Measurements from ENCODE around the gene RNF220.

Gene RNF220

GRCh38 chr1:44523593-44524591 lies 118.8 kb downstream of the RNF220 start:
- no peak for DNase-seq (ENCODE audit: low spot score)

- no peak for DNase-seq (ENCODE audit: low spot score)
Measured at GRCh38 chr1:44524655-44525500, 119.8 kb downstream of the RNF220 start.

- no peak for DNase-seq (ENCODE audit: low spot score)
Measured at GRCh38 chr1:44526295-44527073, 121.4 kb downstream of the RNF220 start.

- DNase-seq (ENCODE audit: low spot score) = no peak
Measured at GRCh38 chr1:44531785-44532566, 126.9 kb downstream of the RNF220 start.

GRCh38 chr1:44532567-44532944 lies 127.5 kb downstream of the RNF220 start:
- DNase-seq (ENCODE audit: low spot score) = no peak

GRCh38 chr1:44534771-44535170 lies 129.7 kb downstream of the RNF220 start:
- no peak for DNase-seq (ENCODE audit: low spot score)

- DNase-seq (ENCODE audit: low spot score) = no peak
Measured at GRCh38 chr1:44536357-44537209, 131.5 kb downstream of the RNF220 start.

GRCh38 chr1:44537538-44537937 lies 132.5 kb downstream of the RNF220 start:
- no peak for DNase-seq (ENCODE audit: low spot score)

GRCh38 chr1:44537956-44538355 lies 132.9 kb downstream of the RNF220 start:
- no peak for DNase-seq (ENCODE audit: low spot score)

- DNase-seq (ENCODE audit: low spot score) = no peak
Measured at GRCh38 chr1:44539991-44540730, 135.1 kb downstream of the RNF220 start.

GRCh38 chr1:44542420-44543063 lies 137.5 kb downstream of the RNF220 start:
- DNase-seq (ENCODE audit: low spot score) = no peak

- no peak for DNase-seq (ENCODE audit: low spot score)
Measured at GRCh38 chr1:44543064-44543744, 138.1 kb downstream of the RNF220 start.

- no peak for DNase-seq (ENCODE audit: low spot score)
Measured at GRCh38 chr1:44543786-44544185, 138.7 kb downstream of the RNF220 start.

GRCh38 chr1:44544960-44545359 lies 139.9 kb downstream of the RNF220 start:
- DNase-seq (ENCODE audit: low spot score) = no peak

GRCh38 chr1:44545961-44546360 lies 140.9 kb downstream of the RNF220 start:
- no peak for DNase-seq (ENCODE audit: low spot score)

GRCh38 chr1:44546403-44547053 lies 141.5 kb downstream of the RNF220 start:
- DNase-seq (ENCODE audit: low spot score) = no peak

GRCh38 chr1:44547361-44547760 lies 142.3 kb downstream of the RNF220 start:
- no peak for DNase-seq (ENCODE audit: low spot score)

GRCh38 chr1:44547837-44548236 lies 142.8 kb downstream of the RNF220 start:
- DNase-seq (ENCODE audit: low spot score) = no peak

All from germinal center (tissue), 1 donor.